ENCODE data around the gene RSL1D1. TPM values are rescaled to one million over a fixed set of nuclear protein-coding genes. Genes with fewer than 3 reads are reported as not detected.
"Not testable (repeated sequence)": the region's sequence is repeated elsewhere in the genome, so short reads cannot be mapped to it uniquely, and the experiment has no call there.

RSL1D1 gene
- total RNA-seq, 2 donors from 2014 or later, result 148 to 162 TPM

DNA sequence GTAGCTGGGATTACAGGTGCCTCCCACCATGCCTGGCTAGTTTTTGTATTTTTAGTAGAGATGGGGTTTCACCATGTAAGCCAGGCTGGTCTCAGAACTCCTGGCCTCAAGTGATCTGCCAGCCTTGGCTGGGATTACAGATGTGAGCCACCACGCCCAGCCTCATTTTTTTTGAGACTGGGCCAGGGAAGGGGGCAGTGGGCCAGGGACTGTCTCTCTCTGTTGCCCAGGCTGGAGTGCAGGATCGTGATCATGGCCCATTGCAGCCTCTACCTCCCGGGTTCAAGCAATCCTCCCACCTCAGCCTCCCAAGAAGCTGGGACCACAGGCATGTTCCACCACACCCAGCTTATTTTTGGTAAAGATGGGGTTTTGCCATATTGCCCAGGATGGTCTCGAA, 16.0 kb downstream of the RSL1D1 start:
- Histone ChIP-seq H3K4me1 (ENCODE audit: control insufficient read depth, insufficient read depth, low read length) (no peaks in the 10 kb centered on the region), H3K4me3 (ENCODE audit: low read length) (no peak overlapping the region), H3K36me3 (ENCODE audit: control insufficient read depth, insufficient read depth, low read length) (peaks cover 44% of the 10 kb centered on the region), H3K27ac (ENCODE audit: low read depth, low read length) (no peak overlapping the region), H3K9me3 (ENCODE audit: control insufficient read depth, low read length) (no peaks in the 10 kb centered on the region), H3K27me3 (ENCODE audit: control insufficient read depth, insufficient read depth, low read length, poor library complexity, severe bottlenecking) (no peaks in the 10 kb centered on the region), H3K9ac (ENCODE audit: extremely low read depth, low read length, poor library complexity, severe bottlenecking) (no peak overlapping the region)
- H3K27ac Mint-ChIP-seq, result no peak overlapping the region
- TF ChIP-seq, protein P1, sequence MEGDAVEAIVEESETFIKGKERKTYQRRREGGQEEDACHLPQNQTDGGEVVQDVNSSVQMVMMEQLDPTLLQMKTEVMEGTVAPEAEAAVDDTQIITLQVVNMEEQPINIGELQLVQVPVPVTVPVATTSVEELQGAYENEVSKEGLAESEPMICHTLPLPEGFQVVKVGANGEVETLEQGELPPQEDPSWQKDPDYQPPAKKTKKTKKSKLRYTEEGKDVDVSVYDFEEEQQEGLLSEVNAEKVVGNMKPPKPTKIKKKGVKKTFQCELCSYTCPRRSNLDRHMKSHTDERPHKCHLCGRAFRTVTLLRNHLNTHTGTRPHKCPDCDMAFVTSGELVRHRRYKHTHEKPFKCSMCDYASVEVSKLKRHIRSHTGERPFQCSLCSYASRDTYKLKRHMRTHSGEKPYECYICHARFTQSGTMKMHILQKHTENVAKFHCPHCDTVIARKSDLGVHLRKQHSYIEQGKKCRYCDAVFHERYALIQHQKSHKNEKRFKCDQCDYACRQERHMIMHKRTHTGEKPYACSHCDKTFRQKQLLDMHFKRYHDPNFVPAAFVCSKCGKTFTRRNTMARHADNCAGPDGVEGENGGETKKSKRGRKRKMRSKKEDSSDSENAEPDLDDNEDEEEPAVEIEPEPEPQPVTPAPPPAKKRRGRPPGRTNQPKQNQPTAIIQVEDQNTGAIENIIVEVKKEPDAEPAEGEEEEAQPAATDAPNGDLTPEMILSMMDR (conservative IDR thresholded peaks at IDR 0.05), result no peak
- H3K9me3 Mint-ChIP-seq, result no peaks in the 10 kb centered on the region
- WGBS, 2 experiments (ENCODE audit: insufficient coverage in 1 of 2, insufficient read length in 1 of 2), result 82 to 98% methylated on average over 2 to 4 of the region's 4 CpGs
- H3K4me1 Mint-ChIP-seq, result peaks cover 12% of the 10 kb centered on the region
- no peaks in the 10 kb centered on the region for H3K27me3 Mint-ChIP-seq (ENCODE audit: insufficient read depth)
- H3K36me3 Mint-ChIP-seq (ENCODE audit: low read depth), result peaks cover 43% of the 10 kb centered on the region
- no peak for DNase-seq
- no peak overlapping the region for H3K4me3 Mint-ChIP-seq

DNA sequence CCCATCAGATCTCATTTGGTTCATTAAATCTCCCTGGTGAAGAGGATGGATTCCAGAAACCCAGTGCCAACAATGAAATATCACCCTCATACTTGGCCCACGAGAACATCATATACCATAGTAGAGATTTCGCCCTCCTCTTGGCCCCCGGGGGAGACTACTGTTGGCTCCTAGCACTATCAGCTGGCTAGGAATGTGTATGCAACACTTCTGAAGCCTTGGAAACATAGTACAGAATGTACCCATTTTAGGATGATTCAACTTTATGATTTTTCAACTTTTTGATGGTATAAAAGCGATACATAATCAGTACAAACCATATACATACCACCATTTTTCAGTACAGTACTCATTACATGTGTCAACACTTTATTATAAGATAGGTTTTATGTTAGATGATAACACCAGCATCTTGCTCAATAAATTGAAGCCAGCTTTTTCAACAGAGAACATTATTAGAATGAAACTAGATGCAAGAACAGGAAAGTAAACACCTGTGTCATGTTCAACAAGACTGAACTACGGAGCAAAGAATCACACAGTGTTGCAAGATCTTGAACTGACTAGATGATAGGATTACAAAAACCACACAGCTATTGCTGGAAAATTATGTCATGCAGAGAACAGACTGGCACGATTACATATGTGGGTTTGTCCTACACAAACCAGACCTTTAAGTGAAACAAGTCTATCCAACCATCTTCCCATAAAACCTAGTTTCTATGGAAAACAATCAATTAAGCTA, 17.2 kb downstream of the RSL1D1 start:
- H3K4me3 Mint-ChIP-seq, result no peak overlapping the region
- 87 to 94% methylated on average over 3 to 6 of the region's 6 CpGs for WGBS, 2 experiments (ENCODE audit: insufficient coverage in 1 of 2, insufficient read length in 1 of 2)

DNA sequence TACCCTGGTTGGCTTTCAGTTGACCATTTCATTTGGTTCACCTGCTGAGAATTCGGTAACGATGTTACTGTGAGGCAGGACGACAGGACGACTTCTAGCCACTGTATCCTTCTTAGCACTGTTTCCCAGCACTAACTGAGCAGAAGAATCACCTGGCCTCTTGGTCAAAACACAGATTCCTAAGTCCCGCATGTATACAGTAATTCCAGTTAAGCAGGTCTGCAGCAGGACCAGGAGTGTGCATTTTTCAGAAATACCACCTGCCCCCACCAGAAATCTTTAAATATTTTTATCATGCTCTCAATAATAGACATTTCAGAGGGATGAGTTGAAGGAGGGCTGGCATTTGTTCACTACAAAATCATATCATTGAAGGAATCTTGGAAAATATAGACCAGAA, 22.6 kb downstream of the RSL1D1 start:
- peaks cover 33% of the 10 kb centered on the region for H3K27me3 ChIP-seq (ENCODE audit: control insufficient read depth, insufficient read depth, low read length, poor library complexity, severe bottlenecking)
- no peak overlapping the region for H3K4me3 Mint-ChIP-seq
- TF ChIP-seq, protein P1 (conservative IDR thresholded peaks at IDR 0.05), result no peak
- no peak for DNase-seq
- H3K9me3 ChIP-seq (ENCODE audit: control insufficient read depth, low read length), result no peaks in the 10 kb centered on the region
- H3K9me3 Mint-ChIP-seq, result no peaks in the 10 kb centered on the region
- no peak overlapping the region for H3K9ac ChIP-seq (ENCODE audit: extremely low read depth, low read length, poor library complexity, severe bottlenecking)
- no peaks in the 10 kb centered on the region for H3K4me1 ChIP-seq (ENCODE audit: control insufficient read depth, insufficient read depth, low read length)
- no peaks in the 10 kb centered on the region for H3K36me3 ChIP-seq (ENCODE audit: control insufficient read depth, insufficient read depth, low read length)
- H3K27ac ChIP-seq (ENCODE audit: low read depth, low read length), result no peak overlapping the region
- H3K4me3 ChIP-seq (ENCODE audit: low read length), result no peak overlapping the region
- H3K36me3 Mint-ChIP-seq (ENCODE audit: low read depth), result no peaks in the 10 kb centered on the region
- no peaks in the 10 kb centered on the region for H3K4me1 Mint-ChIP-seq
- WGBS, 2 experiments (ENCODE audit: insufficient coverage in 1 of 2, insufficient read length in 1 of 2), result 88 to 91% methylated on average over 5 of the region's 5 CpGs
- H3K27me3 Mint-ChIP-seq (ENCODE audit: insufficient read depth), result peaks cover 4% of the 10 kb centered on the region
- no peak overlapping the region for H3K27ac Mint-ChIP-seq

More for the DNA sequence above, 17.2 kb downstream of the RSL1D1 start:
- H3K27ac ChIP-seq (ENCODE audit: low read depth, low read length), result no peak overlapping the region
- Mint-ChIP-seq H3K9me3 (no peaks in the 10 kb centered on the region), H3K4me1 (peaks cover 12% of the 10 kb centered on the region), H3K36me3 (ENCODE audit: low read depth) (peaks cover 31% of the 10 kb centered on the region), H3K27ac (no peak overlapping the region), H3K27me3 (ENCODE audit: insufficient read depth) (no peaks in the 10 kb centered on the region)
- H3K9ac ChIP-seq (ENCODE audit: extremely low read depth, low read length, poor library complexity, severe bottlenecking), result no peak overlapping the region
- no peaks in the 10 kb centered on the region for H3K4me1 ChIP-seq (ENCODE audit: control insufficient read depth, insufficient read depth, low read length)
- peaks cover 32% of the 10 kb centered on the region for H3K36me3 ChIP-seq (ENCODE audit: control insufficient read depth, insufficient read depth, low read length)
- TF ChIP-seq, protein P1 (conservative IDR thresholded peaks at IDR 0.05), result no peak
- no peaks in the 10 kb centered on the region for H3K27me3 ChIP-seq (ENCODE audit: control insufficient read depth, insufficient read depth, low read length, poor library complexity, severe bottlenecking)
- no peak overlapping the region for H3K4me3 ChIP-seq (ENCODE audit: low read length)
- no peaks in the 10 kb centered on the region for H3K9me3 ChIP-seq (ENCODE audit: control insufficient read depth, low read length)
- no peak for DNase-seq

DNA sequence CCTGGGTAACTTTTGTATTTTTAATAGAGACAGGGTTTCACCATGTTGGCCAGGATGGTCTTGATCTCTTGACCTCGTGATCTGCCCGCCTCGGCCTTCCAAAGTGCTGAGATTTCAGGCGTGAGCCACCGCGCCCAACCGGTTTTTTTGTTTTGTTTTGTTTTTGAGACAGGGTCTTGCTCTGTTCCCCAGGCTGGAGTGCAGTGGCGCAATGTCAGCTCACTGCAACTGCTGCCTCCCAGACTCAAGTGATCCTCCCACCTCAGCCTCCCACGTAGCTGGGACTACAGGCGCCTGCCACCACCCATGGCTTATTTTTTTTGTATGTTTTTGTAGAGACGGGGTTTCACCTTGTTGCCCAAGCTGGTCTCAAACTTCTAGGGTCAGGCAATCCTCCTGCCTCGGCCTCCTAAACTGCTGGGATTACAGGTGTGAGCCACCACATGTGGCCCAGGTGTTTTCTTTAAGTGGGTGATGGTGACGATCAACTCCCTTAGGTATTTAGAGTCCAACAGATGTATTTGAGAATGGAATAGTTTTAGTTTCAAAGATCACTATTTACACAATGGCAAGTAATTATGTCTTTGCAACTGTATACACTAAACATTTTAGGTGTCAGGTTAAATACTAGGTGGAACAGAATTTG, 25.7 kb downstream of the RSL1D1 start:
- 92 to 94% methylated on average over 11 to 13 of the region's 13 CpGs for WGBS, 2 experiments (ENCODE audit: insufficient coverage in 1 of 2, insufficient read length in 1 of 2)
- not testable (repeated sequence) for H3K4me1 Mint-ChIP-seq; H3K27ac ChIP-seq (ENCODE audit: low read depth, low read length); H3K9me3 ChIP-seq (ENCODE audit: control insufficient read depth, low read length); H3K9me3 Mint-ChIP-seq; H3K36me3 Mint-ChIP-seq (ENCODE audit: low read depth); H3K4me3 ChIP-seq (ENCODE audit: low read length); H3K4me1 ChIP-seq (ENCODE audit: control insufficient read depth, insufficient read depth, low read length); DNase-seq; H3K36me3 ChIP-seq (ENCODE audit: control insufficient read depth, insufficient read depth, low read length); H3K27me3 Mint-ChIP-seq (ENCODE audit: insufficient read depth); H3K27ac Mint-ChIP-seq; H3K4me3 Mint-ChIP-seq; H3K9ac ChIP-seq (ENCODE audit: extremely low read depth, low read length, poor library complexity, severe bottlenecking)
- peaks cover 33% of the 10 kb centered on the region for H3K27me3 ChIP-seq (ENCODE audit: control insufficient read depth, insufficient read depth, low read length, poor library complexity, severe bottlenecking)

Data from endodermal cell (in vitro differentiated cells).